ENCODE data around the gene WDR38. TPM values are rescaled to one million over a fixed set of nuclear protein-coding genes. Genes with fewer than 3 reads are reported as not detected.
"Not testable (repeated sequence)": the region's sequence is repeated elsewhere in the genome, so short reads cannot be mapped to it uniquely, and the experiment has no call there.

The WDR38 gene
- total RNA-seq, 1 donor from 2014 or later = not detected

GRCh38 chr9:124834591-124834990 lies 18.7 kb upstream of the WDR38 start:
- Histone ChIP-seq H3K27ac (ENCODE audit: low read depth, low read length) (peak overlapping the region; percentile 37), H3K9me3 (ENCODE audit: insufficient read depth, low read depth, low read length) (no peaks in the 10 kb centered on the region), H4K20me1 (ENCODE audit: insufficient read depth, low read length) (no peaks in the 10 kb centered on the region), H3K4me3 (ENCODE audit: insufficient read depth, low read depth, low read length) (no peak overlapping the region), H3K4me1 (ENCODE audit: insufficient read depth, low read length) (peaks cover 30% of the 10 kb centered on the region), H3K4me2 (ENCODE audit: low read length) (peak overlapping the region; percentile 66), H3K9ac (ENCODE audit: low read length) (peak overlapping the region; percentile 53), H3K79me2 (ENCODE audit: insufficient read depth, low read length) (no peaks in the 10 kb centered on the region), H3K36me3 (ENCODE audit: insufficient read depth, low read length) (no peaks in the 10 kb centered on the region), H3K27me3 (ENCODE audit: insufficient read depth, low read length) (no peaks in the 10 kb centered on the region), H2AFZ (ENCODE audit: low read depth, low read length) (no peak overlapping the region)
- peak; percentile 83 for DNase-seq (ENCODE audit: low read depth)
- no peak overlapping the region for H3K4me3 Mint-ChIP-seq (ENCODE audit: unreplicated experiment)
- no peaks in the 10 kb centered on the region for H3K27me3 Mint-ChIP-seq (ENCODE audit: low read depth, unreplicated experiment)
- H3K36me3 Mint-ChIP-seq (ENCODE audit: low read depth, unreplicated experiment) = no peaks in the 10 kb centered on the region
- peak overlapping the region; percentile 89 for H3K27ac Mint-ChIP-seq (ENCODE audit: unreplicated experiment)
- H3K4me1 Mint-ChIP-seq (ENCODE audit: low read depth, unreplicated experiment) = peaks cover 15% of the 10 kb centered on the region
- peak; percentile 60 for FAIRE-seq
- H3K9me3 Mint-ChIP-seq (ENCODE audit: unreplicated experiment) = no peaks in the 10 kb centered on the region
- no peak for TF ChIP-seq EZH2 (IDR thresholded peaks at IDR 0.05; ENCODE audit: insufficient read depth, low read length)
- TF ChIP-seq CTCF (IDR thresholded peaks at IDR 0.05; ENCODE audit: insufficient read depth, low read depth, low read length) = no peak

GRCh38 chr9:124835026-124835557 lies 18.2 kb upstream of the WDR38 start:
- Histone ChIP-seq H3K27me3 (ENCODE audit: insufficient read depth, low read length) (no peaks in the 10 kb centered on the region), H3K36me3 (ENCODE audit: insufficient read depth, low read length) (no peaks in the 10 kb centered on the region), H2AFZ (ENCODE audit: low read depth, low read length) (no peak overlapping the region), H3K79me2 (ENCODE audit: insufficient read depth, low read length) (no peaks in the 10 kb centered on the region), H3K27ac (ENCODE audit: low read depth, low read length) (peak overlapping the region; percentile 19), H3K4me2 (ENCODE audit: low read length) (peak overlapping the region; percentile 66), H4K20me1 (ENCODE audit: insufficient read depth, low read length) (no peaks in the 10 kb centered on the region), H3K9me3 (ENCODE audit: insufficient read depth, low read depth, low read length) (no peaks in the 10 kb centered on the region), H3K4me1 (ENCODE audit: insufficient read depth, low read length) (peaks cover 30% of the 10 kb centered on the region), H3K9ac (ENCODE audit: low read length) (peak overlapping the region; percentile 32), H3K4me3 (ENCODE audit: insufficient read depth, low read depth, low read length) (no peak overlapping the region)
- TF ChIP-seq EZH2 (IDR thresholded peaks at IDR 0.05; ENCODE audit: insufficient read depth, low read length) (no peak), CTCF (IDR thresholded peaks at IDR 0.05; ENCODE audit: insufficient read depth, low read depth, low read length) (no peak)
- Mint-ChIP-seq H3K36me3 (ENCODE audit: low read depth, unreplicated experiment) (no peaks in the 10 kb centered on the region), H3K4me1 (ENCODE audit: low read depth, unreplicated experiment) (peaks cover 14% of the 10 kb centered on the region), H3K27me3 (ENCODE audit: low read depth, unreplicated experiment) (no peaks in the 10 kb centered on the region), H3K9me3 (ENCODE audit: unreplicated experiment) (no peaks in the 10 kb centered on the region), H3K27ac (ENCODE audit: unreplicated experiment) (peak overlapping the region; percentile 89), H3K4me3 (ENCODE audit: unreplicated experiment) (no peak overlapping the region)
- FAIRE-seq (no peak), DNase-seq (ENCODE audit: low read depth) (peak; percentile 70)

- H3K27ac ChIP-seq (ENCODE audit: low read depth, low read length); H4K20me1 ChIP-seq (ENCODE audit: insufficient read depth, low read length); H2AFZ ChIP-seq (ENCODE audit: low read depth, low read length); H3K36me3 ChIP-seq (ENCODE audit: insufficient read depth, low read length); H3K27ac Mint-ChIP-seq (ENCODE audit: unreplicated experiment); H3K4me2 ChIP-seq (ENCODE audit: low read length); H3K36me3 Mint-ChIP-seq (ENCODE audit: low read depth, unreplicated experiment); H3K9me3 ChIP-seq (ENCODE audit: insufficient read depth, low read depth, low read length); FAIRE-seq; H3K4me3 Mint-ChIP-seq (ENCODE audit: unreplicated experiment); H3K79me2 ChIP-seq (ENCODE audit: insufficient read depth, low read length); H3K4me3 ChIP-seq (ENCODE audit: insufficient read depth, low read depth, low read length); DNase-seq (ENCODE audit: low read depth); H3K9ac ChIP-seq (ENCODE audit: low read length); H3K27me3 Mint-ChIP-seq (ENCODE audit: low read depth, unreplicated experiment); H3K9me3 Mint-ChIP-seq (ENCODE audit: unreplicated experiment); H3K27me3 ChIP-seq (ENCODE audit: insufficient read depth, low read length): not testable (repeated sequence)
- peaks cover 14% of the 10 kb centered on the region for H3K4me1 Mint-ChIP-seq (ENCODE audit: low read depth, unreplicated experiment)
- peaks cover 16% of the 10 kb centered on the region for H3K4me1 ChIP-seq (ENCODE audit: insufficient read depth, low read length)
Measured at GRCh38 chr9:124838132-124838531, 15.1 kb upstream of the WDR38 start.

- not testable (repeated sequence) for H3K36me3 ChIP-seq (ENCODE audit: insufficient read depth, low read length); H3K4me2 ChIP-seq (ENCODE audit: low read length); H3K27me3 Mint-ChIP-seq (ENCODE audit: low read depth, unreplicated experiment); H3K4me3 Mint-ChIP-seq (ENCODE audit: unreplicated experiment); H3K9me3 Mint-ChIP-seq (ENCODE audit: unreplicated experiment); H3K9me3 ChIP-seq (ENCODE audit: insufficient read depth, low read depth, low read length); FAIRE-seq; H3K27ac ChIP-seq (ENCODE audit: low read depth, low read length); DNase-seq (ENCODE audit: low read depth); H3K27me3 ChIP-seq (ENCODE audit: insufficient read depth, low read length); H3K79me2 ChIP-seq (ENCODE audit: insufficient read depth, low read length); H3K27ac Mint-ChIP-seq (ENCODE audit: unreplicated experiment); H3K36me3 Mint-ChIP-seq (ENCODE audit: low read depth, unreplicated experiment); H3K4me3 ChIP-seq (ENCODE audit: insufficient read depth, low read depth, low read length); H2AFZ ChIP-seq (ENCODE audit: low read depth, low read length); H3K9ac ChIP-seq (ENCODE audit: low read length); H4K20me1 ChIP-seq (ENCODE audit: insufficient read depth, low read length)
- H3K4me1 Mint-ChIP-seq (ENCODE audit: low read depth, unreplicated experiment) = peaks cover 14% of the 10 kb centered on the region
- H3K4me1 ChIP-seq (ENCODE audit: insufficient read depth, low read length) = peaks cover 20% of the 10 kb centered on the region
Measured at GRCh38 chr9:124838567-124839275, 14.5 kb upstream of the WDR38 start.
